BLaER1 treated with 17β-estradiol and CSF1 and Interleukin-3, amounts not matched to agents 10 nM and 100 nM (cell line): ENCODE data around the gene CSKMT.

Experiments used
- H3K27ac ChIP-seq, 11 experiments: shearing (Covaris generic); formaldehyde crosslinking; 2 replicates each; pipeline ENCODE4 v1.8.1; 2022
- H3K27me3 ChIP-seq, 11 experiments: shearing (Covaris generic); formaldehyde crosslinking; 2 replicates each; pipeline ENCODE4 v1.8.1; 2022
- H3K36me3 ChIP-seq, 11 experiments: shearing (Covaris generic); formaldehyde crosslinking; 2 replicates each; pipeline ENCODE4 v1.8.1; 2022
- H3K4me1 ChIP-seq, 10 experiments: shearing (Covaris generic); formaldehyde crosslinking; 2 replicates each; pipeline ENCODE4 v1.8.1; 2022
- H3K4me2 ChIP-seq, 11 experiments: shearing (Covaris generic); formaldehyde crosslinking; 2 replicates each; pipeline ENCODE4 v1.8.1; 2022
- H3K4me3 ChIP-seq, 10 experiments: shearing (Covaris generic); formaldehyde crosslinking; 2 replicates each; pipeline ENCODE4 v1.8.1; 2022
- H3K9ac ChIP-seq, 11 experiments: shearing (Covaris generic); formaldehyde crosslinking; 2 replicates each; pipeline ENCODE4 v1.8.1; 2022
- H3K9me3 ChIP-seq, 11 experiments: shearing (Covaris generic); formaldehyde crosslinking; replicated peaks in 1 of 11; 2 replicates each; pipeline ENCODE4 v1.8.1; 2022
- H4K20me1 ChIP-seq, 11 experiments: shearing (Covaris generic); formaldehyde crosslinking; 2 replicates each; pipeline ENCODE4 v1.8.1; 2022
- Cebpa-rat ChIP-seq, 11 experiments: shearing (Covaris generic); IDR thresholded peaks; 2 replicates each; pipeline ENCODE4 v1.8.1; 2022

The CSKMT gene

GRCh38 chr11:62644220-62644619 is 20.9 kb upstream of the CSKMT start:
- Histone ChIP-seq H3K9me3 (no peaks in the 10 kb centered on the region), H3K36me3 (peaks cover 53 to 83% (median 66%) of the 10 kb centered on the region in 11 experiments), H3K9ac (peak overlapping the region in 5 of 11 experiments; percentile 11 to 100 (median 98); a peak in 5 of 22 replicates), H3K27me3 (no peaks in the 10 kb centered on the region), H3K4me1 (peaks cover 31 to 57% (median 48%) of the 10 kb centered on the region in 10 experiments), H3K4me2 (peak overlapping the region in 9 of 11 experiments; percentile 89 to 98 (median 96); a peak in 10 of 22 replicates), H3K4me3 (no peak overlapping the region), H4K20me1 (peaks cover 16 to 85% (median 66%) of the 10 kb centered on the region in 11 experiments; a peak in 19 of 22 replicates), H3K27ac (no peak overlapping the region; a peak in 1 of 22 replicates)
- TF ChIP-seq Cebpa-rat (IDR thresholded peaks at IDR 0.05): no peak

GRCh38 chr11:62645671-62645945 is 19.5 kb upstream of the CSKMT start:
- Histone ChIP-seq H3K36me3 (peaks cover 54 to 83% (median 69%) of the 10 kb centered on the region in 11 experiments), H3K9ac (peak overlapping the region; percentile 92 to 100 (median 98)), H3K27ac (peak overlapping the region; percentile 89 to 99 (median 96); a peak in 21 of 22 replicates), H3K4me1 (peaks cover 29 to 56% (median 48%) of the 10 kb centered on the region in 10 experiments), H3K4me3 (peak overlapping the region; percentile 82 to 100 (median 96)), H4K20me1 (peaks cover 11 to 83% (median 67%) of the 10 kb centered on the region in 11 experiments; a peak in 19 of 22 replicates), H3K27me3 (no peaks in the 10 kb centered on the region), H3K4me2 (peak overlapping the region; percentile 86 to 98 (median 96)), H3K9me3 (no peaks in the 10 kb centered on the region)
- no peak for TF ChIP-seq Cebpa-rat (IDR thresholded peaks at IDR 0.05)

- Histone ChIP-seq H3K36me3 (peaks cover 54 to 83% (median 69%) of the 10 kb centered on the region in 11 experiments), H4K20me1 (peaks cover 11 to 78% (median 61%) of the 10 kb centered on the region in 11 experiments; a peak in 19 of 22 replicates), H3K9ac (peak within 1 kb of the TSS; percentile 92 to 100 (median 98)), H3K4me2 (peak within 1 kb of the TSS; percentile 86 to 98 (median 96)), H3K4me1 (peaks cover 30 to 60% (median 50%) of the 10 kb centered on the region in 10 experiments), H3K27me3 (no peaks in the 10 kb centered on the region), H3K4me3 (peak within 1 kb of the TSS; percentile 82 to 100 (median 96)), H3K27ac (peak within 1 kb of the TSS; percentile 89 to 99 (median 96)), H3K9me3 (no peaks in the 10 kb centered on the region)
- no peak for TF ChIP-seq Cebpa-rat (IDR thresholded peaks at IDR 0.05)
Measured at GRCh38 chr11:62645946-62646824, 18.9 kb upstream of the CSKMT start, which contains the start of gene GANAB. Gene GANAB (minus strand): TSS chr11:62646613. CDS start chr11:62646599, 14 bp downstream.

- Histone ChIP-seq H3K27me3 (no peaks in the 10 kb centered on the region), H3K4me2 (peak overlapping the region; percentile 53 to 91 (median 69)), H3K4me1 (peaks cover 39 to 64% (median 55%) of the 10 kb centered on the region in 10 experiments), H3K9ac (peak overlapping the region in 8 of 11 experiments; percentile 42 to 100 (median 94); a peak in 15 of 22 replicates), H3K27ac (peak overlapping the region in 3 of 11 experiments; percentile 15 to 98 (median 22); a peak in 3 of 22 replicates), H3K9me3 (no peaks in the 10 kb centered on the region), H3K4me3 (peak overlapping the region in 7 of 10 experiments; percentile 51 to 99 (median 89); a peak in 9 of 20 replicates), H3K36me3 (peaks cover 53 to 80% (median 66%) of the 10 kb centered on the region in 11 experiments), H4K20me1 (peaks cover 11 to 74% (median 53%) of the 10 kb centered on the region in 11 experiments; a peak in 19 of 22 replicates)
- no peak for TF ChIP-seq Cebpa-rat (IDR thresholded peaks at IDR 0.05)
Measured at GRCh38 chr11:62646825-62647608, 18.1 kb upstream of the CSKMT start.

GRCh38 chr11:62647609-62648005 is 17.5 kb upstream of the CSKMT start:
- peaks cover 11 to 74% (median 47%) of the 10 kb centered on the region in 11 experiments; a peak in 19 of 22 replicates for H4K20me1 ChIP-seq
- no peaks in the 10 kb centered on the region for H3K27me3 ChIP-seq
- H3K36me3 ChIP-seq: peaks cover 47 to 74% (median 60%) of the 10 kb centered on the region in 11 experiments
- H3K9me3 ChIP-seq: no peaks in the 10 kb centered on the region
- H3K4me2 ChIP-seq: peak overlapping the region in 10 of 11 experiments; percentile 53 to 91 (median 69); a peak in 17 of 22 replicates
- no peak overlapping the region for H3K4me3 ChIP-seq
- H3K27ac ChIP-seq: peak overlapping the region in 4 of 11 experiments; percentile 10 to 36 (median 18); a peak in 3 of 22 replicates
- no peak for TF ChIP-seq Cebpa-rat (IDR thresholded peaks at IDR 0.05)
- peaks cover 43 to 63% (median 54%) of the 10 kb centered on the region in 10 experiments for H3K4me1 ChIP-seq
- peak overlapping the region in 9 of 11 experiments; percentile 24 to 100 (median 92); a peak in 15 of 22 replicates for H3K9ac ChIP-seq

GRCh38 chr11:62648185-62648966 is 16.7 kb upstream of the CSKMT start:
- no peaks in the 10 kb centered on the region for H3K27me3 ChIP-seq
- no peak overlapping the region for H3K4me3 ChIP-seq
- TF ChIP-seq Cebpa-rat (IDR thresholded peaks at IDR 0.05): no peak
- no peaks in the 10 kb centered on the region for H3K9me3 ChIP-seq
- peak overlapping the region in 1 of 11 experiments; percentile 36; a peak in 1 of 22 replicates for H3K27ac ChIP-seq
- peaks cover 39 to 66% (median 52%) of the 10 kb centered on the region in 11 experiments for H3K36me3 ChIP-seq
- H3K9ac ChIP-seq: peak overlapping the region in 9 of 11 experiments; percentile 24 to 100 (median 92); a peak in 14 of 22 replicates
- peaks cover 11 to 68% (median 39%) of the 10 kb centered on the region in 11 experiments; a peak in 19 of 22 replicates for H4K20me1 ChIP-seq
- H3K4me2 ChIP-seq: 0 out of 22 replicates have a peak overlapping the region, but pooled peaks of 3 of the 11 experiments have one; percentile 4 to 72 (median 69)
- H3K4me1 ChIP-seq: peaks cover 43 to 61% (median 51%) of the 10 kb centered on the region in 10 experiments

GRCh38 chr11:62648967-62649364 is 16.1 kb upstream of the CSKMT start:
- no peaks in the 10 kb centered on the region for H3K9me3 ChIP-seq
- H3K9ac ChIP-seq: peak overlapping the region in 7 of 11 experiments; percentile 2 to 51 (median 39); a peak in 7 of 22 replicates
- no peaks in the 10 kb centered on the region for H3K27me3 ChIP-seq
- peak overlapping the region in 1 of 11 experiments; percentile 7; a peak in 1 of 22 replicates for H3K27ac ChIP-seq
- peaks cover 44 to 61% (median 52%) of the 10 kb centered on the region in 10 experiments for H3K4me1 ChIP-seq
- H3K4me3 ChIP-seq: no peak overlapping the region
- H3K4me2 ChIP-seq: no peak overlapping the region
- peaks cover 11 to 62% (median 38%) of the 10 kb centered on the region in 11 experiments; a peak in 19 of 22 replicates for H4K20me1 ChIP-seq
- peaks cover 34 to 60% (median 46%) of the 10 kb centered on the region in 11 experiments for H3K36me3 ChIP-seq
- TF ChIP-seq Cebpa-rat (IDR thresholded peaks at IDR 0.05): no peak
